Liver (tissue), 9 donors: ENCODE results near the gene SCYGR1. TPM values are rescaled to one million over a fixed set of nuclear protein-coding genes. Genes with fewer than 3 reads are reported as not detected.
A peak's percentile ranks its signal among the peaks of the same experiment; 100 is the strongest.

ENCODE experiments used
- DNase-seq: peaks from one replicate; pipeline ENCODE4 v3.0.0-alpha.2; 2017; ENCODE audit warnings: low spot score
- H3K27ac ChIP-seq, 2 donors: one replicate each; pipeline ENCODE4 v1.7.0; 2013; ENCODE audit warnings: inconsistent platforms in 2 of 2, low read length in 2 of 2, control low read depth in 1 of 2, low read depth in 1 of 2, mild to moderate bottlenecking in 1 of 2
- H3K27me3 ChIP-seq, 4 donors: one replicate each; pipeline versions ENCODE4 v1.6.1 to v1.7.0; 2013; ENCODE audit warnings: low read length in 3 of 4, inconsistent platforms in 1 of 4, mild to moderate bottlenecking in 1 of 4, moderate library complexity in 1 of 4; ENCODE audit not compliant: control insufficient read depth in 4 of 4, insufficient read depth in 4 of 4
- H3K36me3 ChIP-seq, 4 donors: one replicate each; pipeline versions ENCODE4 v1.6.1 to v1.7.0; 2013; ENCODE audit warnings: low read length in 3 of 4, mild to moderate bottlenecking in 3 of 4, low read depth in 1 of 4, moderate library complexity in 1 of 4; ENCODE audit not compliant: control insufficient read depth in 4 of 4, insufficient read depth in 3 of 4
- H3K4me1 ChIP-seq, 4 donors: one replicate each; pipeline versions ENCODE4 v1.6.1 to v1.7.0; 2013; ENCODE audit warnings: low read length in 3 of 4, mild to moderate bottlenecking in 3 of 4, moderate library complexity in 1 of 4; ENCODE audit not compliant: control insufficient read depth in 4 of 4, insufficient read depth in 4 of 4
- H3K4me3 ChIP-seq, 3 donors: one replicate each; pipeline versions ENCODE4 v1.6.1 to v1.7.0; 2013; ENCODE audit warnings: low read length in 3 of 3, control low read depth in 1 of 3, low read depth in 1 of 3, mild to moderate bottlenecking in 1 of 3
- H3K9ac ChIP-seq, 2 donors: one replicate each; pipeline ENCODE4 v1.7.0; 2013; ENCODE audit warnings: low read length in 2 of 2, mild to moderate bottlenecking in 2 of 2, moderate library complexity in 2 of 2, control low read depth in 1 of 2, low read depth in 1 of 2
- H3K9me3 ChIP-seq, 4 donors: one replicate each; pipeline versions ENCODE4 v1.6.1 to v1.7.0; 2013; ENCODE audit warnings: low read length in 3 of 4; ENCODE audit not compliant: control insufficient read depth in 4 of 4
- EGR1 ChIP-seq, 2 donors: IDR thresholded peaks; 2 replicates each; pipeline ENCODE4 v1.6.1; 2016 to 2018; ENCODE audit warnings: antibody characterized with exemption in 2 of 2, low read depth in 2 of 2
- FOXA1 ChIP-seq: IDR thresholded peaks from 2 replicates; pipeline ENCODE4 v1.6.1; 2016; ENCODE audit warnings: antibody characterized with exemption
- FOXA2 ChIP-seq: IDR thresholded peaks from 2 replicates; pipeline ENCODE4 v1.6.1; 2016; ENCODE audit warnings: antibody characterized with exemption
- GABPA ChIP-seq, 2 donors: IDR thresholded peaks in 1 of 2; conservative IDR thresholded peaks in 1 of 2; 2 replicates each; pipeline ENCODE4 v1.6.1; 2016; ENCODE audit warnings: antibody characterized with exemption in 2 of 2, mild to moderate bottlenecking in 1 of 2, moderate library complexity in 1 of 2
- HNF4A ChIP-seq, 2 donors: conservative IDR thresholded peaks; 2 replicates each; pipeline ENCODE4 v1.6.1; 2016; ENCODE audit warnings: antibody characterized with exemption in 2 of 2, mild to moderate bottlenecking in 2 of 2
- HNF4G ChIP-seq: IDR thresholded peaks from 2 replicates; pipeline ENCODE4 v1.6.1; 2016; ENCODE audit warnings: antibody characterized with exemption
- JUND ChIP-seq, 2 donors: IDR thresholded peaks; 2 replicates each; pipeline ENCODE4 v1.6.1; 2016; ENCODE audit warnings: antibody characterized with exemption in 2 of 2
- RAD21 ChIP-seq, 2 donors: IDR thresholded peaks; 2 replicates each; pipeline ENCODE4 v1.6.1; 2016; ENCODE audit warnings: antibody characterized with exemption in 2 of 2, mild to moderate bottlenecking in 2 of 2
- RXRA ChIP-seq, 2 donors: IDR thresholded peaks; 2 replicates each; pipeline ENCODE4 v1.6.1; 2017 to 2018; ENCODE audit warnings: antibody characterized with exemption in 2 of 2, mild to moderate bottlenecking in 1 of 2
- SP1 ChIP-seq: IDR thresholded peaks from 2 replicates; pipeline ENCODE4 v1.6.1; 2018; ENCODE audit warnings: antibody characterized with exemption, mild to moderate bottlenecking
- TAF1 ChIP-seq: conservative IDR thresholded peaks from 2 replicates; pipeline ENCODE4 v1.6.1; 2016; ENCODE audit warnings: antibody characterized with exemption, mild to moderate bottlenecking
- YY1 ChIP-seq: IDR thresholded peaks from 2 replicates; pipeline ENCODE4 v1.6.1; 2016; ENCODE audit warnings: antibody characterized with exemption, mild to moderate bottlenecking
- ZBTB33 ChIP-seq: IDR thresholded peaks from 2 replicates; pipeline ENCODE4 v1.6.1; 2016; ENCODE audit warnings: antibody characterized with exemption
- WGBS: extraction: QIAGEN DNeasy Blood & Tissue Kit; methylation state at CpG from one replicate; pipeline ENCODE4 v1.1.7; 2013; 5-methylcytosine and 5-hydroxymethylcytosine counted together
- polyA plus RNA-seq, 2 donors: library from polyadenylated mRNA; stranded (reverse) in 1 of 2; unstranded in 1 of 2; fragments of 200-250 nt in 1 of 2; fragments of >200 nt in 1 of 2; fragmentation: Nextera tagmentation in 1 of 2; extraction: Ambion mirVana in 1 of 2; gene quantifications; one replicate each; pipeline versions ENCODE4 v1.2.1 to v1.2.3, GENCODE V29; 2013 to 2015
- total RNA-seq, 2 donors: library from RNA; depleted of rRNA; stranded (reverse); fragments of >200 nt; gene quantifications; one replicate each; pipeline ENCODE4 v1.2.3, GENCODE V29; 2014
- TF ChIP-seq, protein P1 (sequence below): IDR thresholded peaks from 2 replicates; pipeline ENCODE4 v1.6.1; 2016; ENCODE audit warnings: antibody characterized with exemption
- TF ChIP-seq, protein P2 (sequence below): IDR thresholded peaks from 2 replicates; pipeline ENCODE4 v1.6.1; 2016; ENCODE audit warnings: antibody characterized with exemption
- TF ChIP-seq, protein P3 (sequence below): IDR thresholded peaks from 2 replicates; pipeline ENCODE4 v1.6.1; 2016; ENCODE audit warnings: antibody characterized with exemption, mild to moderate bottlenecking
- TF ChIP-seq, protein P4 (sequence below): fragments of 150-350 bp; IDR thresholded peaks from 2 replicates; pipeline ENCODE4 v1.5.1; 2017; ENCODE audit warnings: improper control_type of control experiment, low read depth, low read length; ENCODE audit not compliant: missing input control
- donor health status: healthy.
- donor health status: healthy.
- donor health status: healthy.
- donor health status: healthy.
- donor health status: healthy.

SCYGR1 gene
- total and polyA plus RNA-seq, 4 donors, result not detected

GRCh38 chr2:227415538-227416424 lies 28.0 kb upstream of the SCYGR1 start:
- Histone ChIP-seq H3K4me1 (no peaks in the 10 kb centered on the region), H3K9me3 (no peaks in the 10 kb centered on the region), H3K27me3 (no peaks in the 10 kb centered on the region), H3K36me3 (no peaks in the 10 kb centered on the region), H3K9ac (no peak overlapping the region), H3K4me3 (no peak overlapping the region), H3K27ac (peak overlapping the region in 1 of 2 donors; percentile 35)
- WGBS, result 71% methylated on average over 10 of the region's 10 CpGs
- DNase-seq, result no peak
- TF ChIP-seq HNF4A (conservative IDR thresholded peaks at IDR 0.05), result no peak
- no peak for TF ChIP-seq RXRA (IDR thresholded peaks at IDR 0.05)
- TF ChIP-seq, protein P1, sequence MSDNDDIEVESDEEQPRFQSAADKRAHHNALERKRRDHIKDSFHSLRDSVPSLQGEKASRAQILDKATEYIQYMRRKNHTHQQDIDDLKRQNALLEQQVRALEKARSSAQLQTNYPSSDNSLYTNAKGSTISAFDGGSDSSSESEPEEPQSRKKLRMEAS, result peak; percentile 40

GRCh38 chr2:227414846-227415245 lies 27.1 kb upstream of the SCYGR1 start:
- H3K4me3 ChIP-seq, result no peak overlapping the region
- DNase-seq, result no peak
- no peak overlapping the region for H3K27ac ChIP-seq
- no peaks in the 10 kb centered on the region for H3K27me3 ChIP-seq
- H3K9ac ChIP-seq, result no peak overlapping the region
- H3K36me3 ChIP-seq, result no peaks in the 10 kb centered on the region
- no peaks in the 10 kb centered on the region for H3K9me3 ChIP-seq
- WGBS, result 96% methylated on average over 3 of the region's 3 CpGs
- no peak for TF ChIP-seq GABPA (IDR thresholded peaks at IDR 0.05 in 1 of 2, conservative IDR thresholded peaks at IDR 0.05 in 1 of 2)
- TF ChIP-seq YY1, result no peak
- no peak for TF ChIP-seq TAF1
- no peak for TF ChIP-seq ZBTB33
- no peak for TF ChIP-seq RAD21 (IDR thresholded peaks at IDR 0.05)
- TF ChIP-seq, protein P2, sequence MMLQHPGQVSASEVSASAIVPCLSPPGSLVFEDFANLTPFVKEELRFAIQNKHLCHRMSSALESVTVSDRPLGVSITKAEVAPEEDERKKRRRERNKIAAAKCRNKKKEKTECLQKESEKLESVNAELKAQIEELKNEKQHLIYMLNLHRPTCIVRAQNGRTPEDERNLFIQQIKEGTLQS, result no peak
- TF ChIP-seq SP1, result no peak
- TF ChIP-seq, protein P3, sequence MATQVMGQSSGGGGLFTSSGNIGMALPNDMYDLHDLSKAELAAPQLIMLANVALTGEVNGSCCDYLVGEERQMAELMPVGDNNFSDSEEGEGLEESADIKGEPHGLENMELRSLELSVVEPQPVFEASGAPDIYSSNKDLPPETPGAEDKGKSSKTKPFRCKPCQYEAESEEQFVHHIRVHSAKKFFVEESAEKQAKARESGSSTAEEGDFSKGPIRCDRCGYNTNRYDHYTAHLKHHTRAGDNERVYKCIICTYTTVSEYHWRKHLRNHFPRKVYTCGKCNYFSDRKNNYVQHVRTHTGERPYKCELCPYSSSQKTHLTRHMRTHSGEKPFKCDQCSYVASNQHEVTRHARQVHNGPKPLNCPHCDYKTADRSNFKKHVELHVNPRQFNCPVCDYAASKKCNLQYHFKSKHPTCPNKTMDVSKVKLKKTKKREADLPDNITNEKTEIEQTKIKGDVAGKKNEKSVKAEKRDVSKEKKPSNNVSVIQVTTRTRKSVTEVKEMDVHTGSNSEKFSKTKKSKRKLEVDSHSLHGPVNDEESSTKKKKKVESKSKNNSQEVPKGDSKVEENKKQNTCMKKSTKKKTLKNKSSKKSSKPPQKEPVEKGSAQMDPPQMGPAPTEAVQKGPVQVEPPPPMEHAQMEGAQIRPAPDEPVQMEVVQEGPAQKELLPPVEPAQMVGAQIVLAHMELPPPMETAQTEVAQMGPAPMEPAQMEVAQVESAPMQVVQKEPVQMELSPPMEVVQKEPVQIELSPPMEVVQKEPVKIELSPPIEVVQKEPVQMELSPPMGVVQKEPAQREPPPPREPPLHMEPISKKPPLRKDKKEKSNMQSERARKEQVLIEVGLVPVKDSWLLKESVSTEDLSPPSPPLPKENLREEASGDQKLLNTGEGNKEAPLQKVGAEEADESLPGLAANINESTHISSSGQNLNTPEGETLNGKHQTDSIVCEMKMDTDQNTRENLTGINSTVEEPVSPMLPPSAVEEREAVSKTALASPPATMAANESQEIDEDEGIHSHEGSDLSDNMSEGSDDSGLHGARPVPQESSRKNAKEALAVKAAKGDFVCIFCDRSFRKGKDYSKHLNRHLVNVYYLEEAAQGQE, result no peak
- TF ChIP-seq RXRA (IDR thresholded peaks at IDR 0.05), result no peak
- TF ChIP-seq EGR1 (IDR thresholded peaks at IDR 0.05; ENCODE audit: low read depth in 2 of 2), result no peak
- TF ChIP-seq JUND (IDR thresholded peaks at IDR 0.05), result no peak
- TF ChIP-seq, protein P1, result no peak
- no peak for TF ChIP-seq FOXA2
- TF ChIP-seq, protein P4, sequence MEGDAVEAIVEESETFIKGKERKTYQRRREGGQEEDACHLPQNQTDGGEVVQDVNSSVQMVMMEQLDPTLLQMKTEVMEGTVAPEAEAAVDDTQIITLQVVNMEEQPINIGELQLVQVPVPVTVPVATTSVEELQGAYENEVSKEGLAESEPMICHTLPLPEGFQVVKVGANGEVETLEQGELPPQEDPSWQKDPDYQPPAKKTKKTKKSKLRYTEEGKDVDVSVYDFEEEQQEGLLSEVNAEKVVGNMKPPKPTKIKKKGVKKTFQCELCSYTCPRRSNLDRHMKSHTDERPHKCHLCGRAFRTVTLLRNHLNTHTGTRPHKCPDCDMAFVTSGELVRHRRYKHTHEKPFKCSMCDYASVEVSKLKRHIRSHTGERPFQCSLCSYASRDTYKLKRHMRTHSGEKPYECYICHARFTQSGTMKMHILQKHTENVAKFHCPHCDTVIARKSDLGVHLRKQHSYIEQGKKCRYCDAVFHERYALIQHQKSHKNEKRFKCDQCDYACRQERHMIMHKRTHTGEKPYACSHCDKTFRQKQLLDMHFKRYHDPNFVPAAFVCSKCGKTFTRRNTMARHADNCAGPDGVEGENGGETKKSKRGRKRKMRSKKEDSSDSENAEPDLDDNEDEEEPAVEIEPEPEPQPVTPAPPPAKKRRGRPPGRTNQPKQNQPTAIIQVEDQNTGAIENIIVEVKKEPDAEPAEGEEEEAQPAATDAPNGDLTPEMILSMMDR, result no peak
- no peak for TF ChIP-seq FOXA1
- no peak for TF ChIP-seq HNF4G
- no peaks in the 10 kb centered on the region for H3K4me1 ChIP-seq
